Measurements from ENCODE around the gene XRCC2. TPM values are rescaled to one million over a fixed set of nuclear protein-coding genes. Genes with fewer than 3 reads are reported as not detected.

XRCC2 gene
- total and polyA plus RNA-seq, 2 of the 8 experiments (the other 6 are each of a cell fraction or from before 2014, with no cell fraction given): 14.6 to 34.0 TPM

- TF ChIP-seq SP1 (IDR thresholded peaks at IDR 0.05; ENCODE audit: low read depth, low read length) (no peak), RBBP5 (IDR thresholded peaks at IDR 0.05; ENCODE audit: borderline replicate concordance, low read depth, low read length) (no peak), JUND (IDR thresholded peaks at IDR 0.05; ENCODE audit: low read length) (no peak), KDM1A (IDR thresholded peaks at IDR 0.05; ENCODE audit: borderline replicate concordance, low read length) (no peak), ASH2L (IDR thresholded peaks at IDR 0.05; ENCODE audit: low read length) (no peak), SIRT6 (IDR thresholded peaks at IDR 0.05; ENCODE audit: low read length) (no peak)
These were observed 35.6 kb upstream of the XRCC2 start (continued) for GRCh38 chr7:152711444-152711944.

Data from H1 (cell line).